Stomach (tissue), 4 donors: Measurements from ENCODE around the gene SYVN1.

Experiments used
- POLR2AphosphoS5 ChIP-seq, 3 donors: sonication (generic); formaldehyde crosslinking; IDR thresholded peaks; one replicate each; pipeline ENCODE4 v1.6.1; 2016; ENCODE audit warnings: antibody characterized with exemption in 3 of 3
- TF ChIP-seq, protein P1 (sequence below), 7 experiments: fragments of 450-650 bp in 4 of 7; fragments of 200-600 bp in 3 of 7; sonication (generic) in 3 of 7; IDR thresholded peaks; one replicate each; pipeline ENCODE4 v1.5.1; 2016 to 2019; ENCODE audit warnings: antibody characterized with exemption in 7 of 7, control low read depth in 2 of 7, mild to moderate bottlenecking in 1 of 7

- peak; percentile 50 to 92 (median 80) for TF ChIP-seq POLR2AphosphoS5 (IDR thresholded peaks at IDR 0.05)
- TF ChIP-seq, protein P1, sequence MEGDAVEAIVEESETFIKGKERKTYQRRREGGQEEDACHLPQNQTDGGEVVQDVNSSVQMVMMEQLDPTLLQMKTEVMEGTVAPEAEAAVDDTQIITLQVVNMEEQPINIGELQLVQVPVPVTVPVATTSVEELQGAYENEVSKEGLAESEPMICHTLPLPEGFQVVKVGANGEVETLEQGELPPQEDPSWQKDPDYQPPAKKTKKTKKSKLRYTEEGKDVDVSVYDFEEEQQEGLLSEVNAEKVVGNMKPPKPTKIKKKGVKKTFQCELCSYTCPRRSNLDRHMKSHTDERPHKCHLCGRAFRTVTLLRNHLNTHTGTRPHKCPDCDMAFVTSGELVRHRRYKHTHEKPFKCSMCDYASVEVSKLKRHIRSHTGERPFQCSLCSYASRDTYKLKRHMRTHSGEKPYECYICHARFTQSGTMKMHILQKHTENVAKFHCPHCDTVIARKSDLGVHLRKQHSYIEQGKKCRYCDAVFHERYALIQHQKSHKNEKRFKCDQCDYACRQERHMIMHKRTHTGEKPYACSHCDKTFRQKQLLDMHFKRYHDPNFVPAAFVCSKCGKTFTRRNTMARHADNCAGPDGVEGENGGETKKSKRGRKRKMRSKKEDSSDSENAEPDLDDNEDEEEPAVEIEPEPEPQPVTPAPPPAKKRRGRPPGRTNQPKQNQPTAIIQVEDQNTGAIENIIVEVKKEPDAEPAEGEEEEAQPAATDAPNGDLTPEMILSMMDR (IDR thresholded peaks at IDR 0.05), result peak in 5 of 7 experiments; percentile 85 to 98 (median 95)
Measured at GRCh38 chr11:65117206-65118096, 16.9 kb downstream of the SYVN1 start, which contains the start of gene ZNHIT2.
